ENCODE measurements around the gene RDH13. TPM values are rescaled to one million over a fixed set of nuclear protein-coding genes. Genes with fewer than 3 reads are reported as not detected.

RDH13 gene
- total and polyA plus RNA-seq, 10 of the 15 experiments (the other 5 are each of a cell fraction or from before 2014, with no cell fraction given): 1.3 to 11.6 (median 8.9) TPM

DNA sequence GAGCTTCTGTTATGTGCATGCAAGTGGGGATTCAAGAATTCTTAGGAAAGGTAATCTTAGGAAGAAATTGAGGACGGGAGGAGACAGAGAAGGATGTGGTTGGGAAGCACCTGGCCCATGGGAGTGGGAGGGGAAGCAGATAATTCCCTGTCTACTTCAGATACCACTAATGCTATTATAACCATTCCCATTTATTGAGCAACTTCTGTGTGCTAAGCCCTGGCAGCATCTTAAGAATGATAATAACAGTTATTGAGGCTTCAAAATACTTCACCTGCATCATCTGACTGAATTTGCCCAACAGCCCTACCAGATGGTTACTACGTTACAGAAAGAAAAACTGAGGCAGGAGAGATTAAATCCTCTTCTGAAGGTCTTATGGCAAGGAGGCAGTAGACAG lies 14.2 kb upstream of the RDH13 start:
- no TSS peak for BruUV-seq (replicated peaks)
- Histone ChIP-seq H3K9me3 (replicated peaks; ENCODE audit: control insufficient read depth, insufficient read depth, low read length) (no peaks in the 10 kb centered on the region; the same call in 2 of the 3 replicates), H3K36me3 (ENCODE audit: control insufficient read depth in 2 of 2, insufficient read depth in 2 of 2, low read length in 1 of 2) (no peaks in the 10 kb centered on the region), H3K4me1 (ENCODE audit: control insufficient read depth, insufficient read depth, low read length) (peaks cover 7% of the 10 kb centered on the region; the same call in 1 of the 2 replicates), H2AFZ (ENCODE audit: control insufficient read depth, low read depth, low read length) (no peak overlapping the region), H4K20me1 (ENCODE audit: control insufficient read depth, insufficient read depth) (no peaks in the 10 kb centered on the region), H3K27me3 (replicated peaks in 1 of 2; ENCODE audit: control insufficient read depth in 2 of 2, insufficient read depth in 2 of 2, low read length in 1 of 2) (no peaks in the 10 kb centered on the region), H3K9ac (ENCODE audit: control insufficient read depth, insufficient read depth, low read length) (no peak overlapping the region), H3K4me2 (ENCODE audit: control insufficient read depth, insufficient read depth) (no peak overlapping the region), H3K27ac (ENCODE audit: control insufficient read depth, insufficient read depth) (no peak overlapping the region), H3K4me3 (no peak overlapping the region), H3K79me2 (ENCODE audit: control insufficient read depth, insufficient read depth, low read length) (no peaks in the 10 kb centered on the region)
- WGBS (ENCODE audit: insufficient coverage, insufficient replicate concordance, low lambda C conversion rate, missing lambda C conversion rate): 0% methylated on average over 2 of the region's 2 CpGs
- intact Hi-C loops (cut with micrococcal nuclease; ENCODE audit: unreplicated experiment) (no loop called here), in situ Hi-C loops (cut with MboI) (no loop called here)
- ATAC-seq: no peak
- POLR2A ChIA-PET: no interaction called here
- SMC1A ChIA-PET (ENCODE audit: uncharacterized antibody, unreplicated experiment): no interaction called here
- CTCF ChIA-PET: interaction anchor here (1.3 kb wide), 1 partner anchor 11 kb away, joined by 3 read pairs; no protein-coding TSS in a partner anchor
- FAIRE-seq: no peak
- DNase-seq (ENCODE audit: low read depth, low spot score): no peak
- TF ChIP-seq, protein P1, sequence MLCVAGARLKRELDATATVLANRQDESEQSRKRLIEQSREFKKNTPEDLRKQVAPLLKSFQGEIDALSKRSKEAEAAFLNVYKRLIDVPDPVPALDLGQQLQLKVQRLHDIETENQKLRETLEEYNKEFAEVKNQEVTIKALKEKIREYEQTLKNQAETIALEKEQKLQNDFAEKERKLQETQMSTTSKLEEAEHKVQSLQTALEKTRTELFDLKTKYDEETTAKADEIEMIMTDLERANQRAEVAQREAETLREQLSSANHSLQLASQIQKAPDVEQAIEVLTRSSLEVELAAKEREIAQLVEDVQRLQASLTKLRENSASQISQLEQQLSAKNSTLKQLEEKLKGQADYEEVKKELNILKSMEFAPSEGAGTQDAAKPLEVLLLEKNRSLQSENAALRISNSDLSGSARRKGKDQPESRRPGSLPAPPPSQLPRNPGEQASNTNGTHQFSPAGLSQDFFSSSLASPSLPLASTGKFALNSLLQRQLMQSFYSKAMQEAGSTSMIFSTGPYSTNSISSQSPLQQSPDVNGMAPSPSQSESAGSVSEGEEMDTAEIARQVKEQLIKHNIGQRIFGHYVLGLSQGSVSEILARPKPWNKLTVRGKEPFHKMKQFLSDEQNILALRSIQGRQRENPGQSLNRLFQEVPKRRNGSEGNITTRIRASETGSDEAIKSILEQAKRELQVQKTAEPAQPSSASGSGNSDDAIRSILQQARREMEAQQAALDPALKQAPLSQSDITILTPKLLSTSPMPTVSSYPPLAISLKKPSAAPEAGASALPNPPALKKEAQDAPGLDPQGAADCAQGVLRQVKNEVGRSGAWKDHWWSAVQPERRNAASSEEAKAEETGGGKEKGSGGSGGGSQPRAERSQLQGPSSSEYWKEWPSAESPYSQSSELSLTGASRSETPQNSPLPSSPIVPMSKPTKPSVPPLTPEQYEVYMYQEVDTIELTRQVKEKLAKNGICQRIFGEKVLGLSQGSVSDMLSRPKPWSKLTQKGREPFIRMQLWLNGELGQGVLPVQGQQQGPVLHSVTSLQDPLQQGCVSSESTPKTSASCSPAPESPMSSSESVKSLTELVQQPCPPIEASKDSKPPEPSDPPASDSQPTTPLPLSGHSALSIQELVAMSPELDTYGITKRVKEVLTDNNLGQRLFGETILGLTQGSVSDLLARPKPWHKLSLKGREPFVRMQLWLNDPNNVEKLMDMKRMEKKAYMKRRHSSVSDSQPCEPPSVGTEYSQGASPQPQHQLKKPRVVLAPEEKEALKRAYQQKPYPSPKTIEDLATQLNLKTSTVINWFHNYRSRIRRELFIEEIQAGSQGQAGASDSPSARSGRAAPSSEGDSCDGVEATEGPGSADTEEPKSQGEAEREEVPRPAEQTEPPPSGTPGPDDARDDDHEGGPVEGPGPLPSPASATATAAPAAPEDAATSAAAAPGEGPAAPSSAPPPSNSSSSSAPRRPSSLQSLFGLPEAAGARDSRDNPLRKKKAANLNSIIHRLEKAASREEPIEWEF (IDR thresholded peaks at IDR 0.05; ENCODE audit: insufficient replicate concordance, low read depth, low read length): no peak
- no peak for TF ChIP-seq TCF7 (IDR thresholded peaks at IDR 0.05; ENCODE audit: borderline replicate concordance)
- no peak for TF ChIP-seq BRCA1 (IDR thresholded peaks at IDR 0.05; ENCODE audit: low read depth, low read length)
- TF ChIP-seq, protein P2, sequence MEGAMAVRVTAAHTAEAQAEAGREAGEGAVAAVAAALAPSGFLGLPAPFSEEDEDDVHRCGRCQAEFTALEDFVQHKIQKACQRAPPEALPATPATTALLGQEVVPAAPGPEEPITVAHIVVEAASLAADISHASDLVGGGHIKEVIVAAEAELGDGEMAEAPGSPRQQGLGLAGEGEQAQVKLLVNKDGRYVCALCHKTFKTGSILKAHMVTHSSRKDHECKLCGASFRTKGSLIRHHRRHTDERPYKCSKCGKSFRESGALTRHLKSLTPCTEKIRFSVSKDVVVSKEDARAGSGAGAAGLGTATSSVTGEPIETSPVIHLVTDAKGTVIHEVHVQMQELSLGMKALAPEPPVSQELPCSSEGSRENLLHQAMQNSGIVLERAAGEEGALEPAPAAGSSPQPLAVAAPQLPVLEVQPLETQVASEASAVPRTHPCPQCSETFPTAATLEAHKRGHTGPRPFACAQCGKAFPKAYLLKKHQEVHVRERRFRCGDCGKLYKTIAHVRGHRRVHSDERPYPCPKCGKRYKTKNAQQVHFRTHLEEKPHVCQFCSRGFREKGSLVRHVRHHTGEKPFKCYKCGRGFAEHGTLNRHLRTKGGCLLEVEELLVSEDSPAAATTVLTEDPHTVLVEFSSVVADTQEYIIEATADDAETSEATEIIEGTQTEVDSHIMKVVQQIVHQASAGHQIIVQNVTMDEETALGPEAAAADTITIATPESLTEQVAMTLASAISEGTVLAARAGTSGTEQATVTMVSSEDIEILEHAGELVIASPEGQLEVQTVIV (IDR thresholded peaks at IDR 0.05; ENCODE audit: borderline replicate concordance, partially characterized antibody): no peak
- TF ChIP-seq ZNF217 (IDR thresholded peaks at IDR 0.05): no peak
- no peak for TF ChIP-seq MTA3 (IDR thresholded peaks at IDR 0.05; ENCODE audit: borderline replicate concordance, low read length)
- no peak for TF ChIP-seq ZBED1 (IDR thresholded peaks at IDR 0.05; ENCODE audit: borderline replicate concordance)
- no peak for TF ChIP-seq POLR2A (IDR thresholded peaks at IDR 0.05; ENCODE audit: low read depth, low read length)
- RAD21 ChIA-PET (ENCODE audit: unreplicated experiment): no interaction called here

Measured in GM12878 (cell line).